ENCODE results near the gene TMEM87A.
A peak's percentile ranks its signal among the peaks of the same experiment; 100 is the strongest.
"Not testable (repeated sequence)": the region's sequence is repeated elsewhere in the genome, so short reads cannot be mapped to it uniquely, and the experiment has no call there.

The TMEM87A gene

DNA sequence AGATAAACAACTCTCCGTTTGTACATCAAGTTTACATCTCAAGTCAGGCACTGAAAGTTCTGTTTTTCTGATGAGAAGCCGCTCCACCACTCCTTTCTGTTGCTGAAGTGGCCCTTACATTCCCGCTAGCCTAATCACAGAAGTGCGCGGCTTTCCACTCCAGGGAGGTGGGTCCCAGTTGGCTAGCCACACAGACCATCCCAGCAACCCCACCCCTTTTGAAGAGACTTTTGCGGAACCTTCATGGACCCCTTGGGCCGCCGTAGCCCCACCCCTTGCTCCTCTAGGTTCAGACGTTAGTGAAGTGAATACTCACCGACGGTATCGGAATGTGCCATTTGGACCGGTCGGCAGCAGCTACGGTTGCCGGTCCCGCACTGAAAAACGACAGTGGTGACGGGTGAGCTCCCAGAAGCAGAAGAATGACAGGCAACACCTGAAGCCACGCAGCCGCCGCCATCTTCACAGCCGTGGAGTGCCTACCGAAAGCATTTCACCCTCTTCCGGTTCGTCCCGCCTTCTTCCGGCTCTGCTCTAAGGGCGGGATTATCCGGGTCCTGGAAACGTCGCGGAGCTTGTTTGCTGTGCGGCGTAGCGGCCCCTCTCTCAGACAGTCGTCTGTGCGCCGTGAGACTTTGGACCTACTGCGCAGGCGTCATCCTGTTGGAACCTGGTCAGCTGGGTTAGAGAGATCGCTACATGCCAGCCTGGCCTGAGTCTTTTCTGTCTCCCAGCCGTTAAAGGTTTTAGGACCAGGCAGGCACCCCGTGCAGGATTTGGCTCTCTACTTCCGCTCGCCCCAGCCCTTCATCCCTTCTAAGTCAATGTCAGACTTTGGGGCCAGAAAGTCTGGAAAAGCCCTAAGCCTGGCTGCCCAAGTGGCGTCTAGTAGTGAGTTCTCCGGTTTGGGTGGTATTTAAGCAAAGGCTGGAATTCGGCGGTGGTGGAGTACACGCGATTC lies at the start of gene TMEM87A, which contains the start of gene GANC:
Gene TMEM87A (minus strand): TSS at position 495 of the 961 bp plus-strand sequence. CDS start 35 bp downstream, at position 460.
Gene GANC (plus strand): TSS at position 263 of the 961 bp plus-strand sequence. CDS start 1,281 bp downstream, outside the sequence.
- peak; percentile 74 to 100 (median 97) for DNase-seq

GRCh38 chr15:42319206-42319605 lies 46.0 kb upstream of the TMEM87A start:
- DNase-seq: no peak

DNA sequence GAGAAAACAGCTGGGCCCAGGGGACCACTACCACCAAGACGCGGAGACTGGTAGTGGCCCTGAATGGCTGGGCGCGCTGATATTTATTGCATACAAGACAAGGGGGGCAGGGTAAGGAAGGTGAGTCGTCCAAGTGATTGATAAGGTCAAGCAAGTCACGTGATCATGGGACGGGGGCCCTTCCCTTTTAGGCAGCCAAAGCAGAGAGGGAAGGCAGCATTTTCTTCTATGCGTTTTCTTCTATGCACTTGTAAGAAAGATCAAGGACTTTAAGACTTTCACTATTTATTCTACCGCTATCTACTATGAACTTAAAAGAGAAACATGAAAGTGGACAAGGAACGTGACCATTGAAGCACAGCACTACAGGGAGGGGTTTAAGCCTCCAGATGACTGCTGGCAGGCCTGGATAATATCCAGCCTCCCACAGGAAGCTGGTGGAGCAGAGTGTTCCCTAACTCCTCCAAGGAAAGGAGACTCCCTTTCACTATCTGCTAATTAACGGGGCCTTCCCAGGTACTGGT lies 43.1 kb upstream of the TMEM87A start:
- not testable (repeated sequence) for DNase-seq

GRCh38 chr15:42315521-42315920 lies 42.3 kb upstream of the TMEM87A start:
- DNase-seq: no peak

- no peak for DNase-seq
Observed at GRCh38 chr15:42314818-42315217, 41.6 kb upstream of the TMEM87A start.

DNA sequence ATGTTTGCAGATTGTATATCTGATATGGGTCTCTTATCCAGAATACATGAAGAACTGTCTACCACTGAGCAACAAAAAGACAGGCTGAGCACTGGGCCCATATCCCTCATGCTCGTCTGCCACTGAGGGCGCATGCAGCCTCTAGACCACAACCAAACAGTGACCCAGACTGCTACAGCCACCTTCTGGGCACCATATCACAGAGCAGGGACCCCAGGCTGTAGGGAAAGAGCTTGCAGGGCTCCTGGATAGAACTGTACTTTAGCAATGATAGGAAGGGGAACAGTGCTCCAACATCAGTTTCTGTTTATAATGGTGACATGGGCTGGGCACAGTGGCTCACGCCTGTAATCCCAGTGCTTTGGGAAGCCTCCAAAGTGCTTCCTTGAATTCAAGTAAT lies 40.2 kb upstream of the TMEM87A start:
- no peak for DNase-seq

- no peak for DNase-seq
Observed at GRCh38 chr15:42306681-42307080, 33.4 kb upstream of the TMEM87A start.

DNA sequence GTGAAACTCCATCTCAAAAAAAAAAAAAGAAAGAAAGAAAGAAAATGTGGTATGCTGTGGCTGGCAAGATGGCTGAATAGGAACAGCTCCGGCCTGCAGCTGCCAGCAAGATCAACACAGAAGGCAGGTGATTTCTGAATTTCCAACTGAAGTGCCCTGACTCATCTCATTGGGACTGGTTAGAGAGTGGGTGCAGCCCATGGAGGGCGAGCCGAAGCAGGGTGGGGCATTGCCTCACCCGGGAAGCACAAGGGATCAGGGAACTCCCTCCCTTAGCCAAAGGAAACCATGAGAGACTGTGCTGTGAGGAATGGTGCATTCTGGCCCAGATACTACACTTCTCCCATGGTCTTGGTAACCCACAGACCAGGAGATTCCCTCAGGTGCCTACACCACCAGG lies 27.8 kb upstream of the TMEM87A start:
- DNase-seq: not testable (repeated sequence)

DNA sequence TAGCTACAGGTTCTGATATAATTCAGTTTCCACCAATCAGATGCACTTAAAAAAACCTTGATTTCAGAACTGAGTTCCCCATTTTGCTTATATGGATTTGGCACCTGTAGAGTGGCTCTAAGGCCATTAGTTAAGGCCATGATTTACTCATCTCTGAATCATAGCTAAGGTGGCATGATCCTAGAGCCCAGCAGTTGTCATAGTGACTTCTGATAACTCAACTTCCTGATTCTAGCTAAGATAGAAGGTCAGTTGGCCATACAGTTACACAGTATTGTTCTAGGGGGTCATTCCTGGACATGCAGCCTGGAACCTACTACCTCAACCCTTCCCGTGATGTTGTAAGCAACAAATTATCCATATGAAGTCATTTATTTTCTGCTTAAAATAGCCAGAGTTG lies 15.9 kb upstream of the TMEM87A start:
- no peak for DNase-seq

DNA sequence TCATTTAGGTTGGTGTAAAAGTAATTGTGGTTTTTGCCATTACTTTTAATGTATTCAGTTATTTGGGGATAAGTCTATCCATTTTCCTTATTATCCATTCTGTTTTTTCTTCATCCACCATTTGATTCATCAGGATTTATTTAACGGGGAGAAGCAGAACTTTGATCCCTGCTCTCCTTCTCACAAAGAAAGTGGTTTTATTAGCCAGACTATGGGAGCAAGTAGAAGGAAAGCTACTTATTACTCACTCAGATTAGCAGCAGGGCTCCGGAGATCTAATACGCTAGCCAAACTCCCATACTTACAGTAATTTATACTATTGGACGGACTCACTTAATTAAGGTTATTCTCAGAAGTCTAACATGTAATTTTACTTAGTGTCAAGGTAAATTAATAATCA lies 14.7 kb upstream of the TMEM87A start:
- DNase-seq: no peak

- no peak for DNase-seq
Observed at GRCh38 chr15:42286445-42287029, 13.3 kb upstream of the TMEM87A start.

DNA sequence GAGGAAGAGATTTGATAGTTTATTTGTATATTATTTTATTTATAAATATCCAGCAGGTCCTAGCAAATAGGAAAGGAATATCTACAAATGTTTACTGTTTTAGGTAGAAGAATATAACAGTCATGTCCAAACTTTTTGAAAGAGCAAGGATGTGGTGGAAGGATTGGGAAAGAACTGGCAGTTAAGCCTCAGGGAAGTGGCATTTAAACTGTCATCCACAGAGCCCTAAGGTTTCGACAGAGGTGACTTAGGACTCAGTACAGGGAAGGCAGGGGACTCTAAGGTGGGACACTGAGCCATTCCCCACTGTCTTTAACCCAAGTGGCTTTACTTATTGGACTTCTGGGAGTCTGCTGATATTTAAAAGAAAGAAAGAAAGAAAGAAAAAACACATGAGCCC lies 11.8 kb upstream of the TMEM87A start:
- DNase-seq: no peak

GRCh38 chr15:42284551-42284950 lies 11.3 kb upstream of the TMEM87A start:
- no peak for DNase-seq

DNA sequence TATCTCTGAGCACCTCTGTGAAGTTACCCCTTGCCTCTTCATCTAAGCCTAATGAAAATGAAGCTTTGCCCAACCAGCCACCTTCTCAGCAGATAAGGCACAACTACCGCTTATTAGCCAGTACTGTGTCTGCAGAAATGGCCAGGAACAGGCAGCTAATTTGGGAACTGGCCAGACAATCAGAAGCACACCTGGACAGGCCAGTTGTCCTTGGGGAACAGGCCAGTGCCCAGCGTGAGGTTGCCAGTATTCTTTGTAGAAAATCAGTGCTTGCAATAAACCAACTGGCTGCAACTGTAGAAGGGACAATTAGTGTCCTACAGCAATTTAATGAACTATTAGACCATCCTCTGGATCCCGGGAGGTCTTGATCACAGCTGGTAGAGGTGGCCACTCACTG lies 10.4 kb upstream of the TMEM87A start:
- DNase-seq: no peak

- DNase-seq: no peak
Observed at GRCh38 chr15:42282926-42283325, 9.7 kb upstream of the TMEM87A start.

- no peak for DNase-seq
Observed at GRCh38 chr15:42282344-42282743, 9.1 kb upstream of the TMEM87A start.

DNA sequence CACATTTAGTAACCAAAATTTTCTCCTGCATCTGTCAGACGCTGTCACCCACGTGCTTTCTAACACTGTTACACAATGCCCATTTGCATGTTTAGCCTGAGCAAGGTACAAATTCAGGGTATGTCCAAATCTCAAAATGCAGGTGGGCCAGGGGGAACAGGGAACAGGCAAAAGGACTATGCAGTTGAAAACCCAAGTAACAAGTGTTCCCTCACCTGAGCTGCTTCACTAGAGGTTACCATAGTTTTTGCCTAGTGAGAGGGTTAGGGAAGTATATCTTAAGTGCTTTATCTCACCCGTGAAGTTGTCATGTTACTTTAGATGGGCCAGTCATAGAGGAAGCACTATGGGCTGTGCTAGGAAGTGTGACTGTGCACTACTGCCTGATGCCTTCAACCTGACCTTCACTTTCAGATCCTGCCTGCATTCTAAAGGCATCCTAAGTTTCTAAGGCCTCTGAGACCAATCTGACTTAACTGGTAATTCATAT lies 6.0 kb upstream of the TMEM87A start:
- DNase-seq: no peak

GRCh38 chr15:42276762-42277161 lies 3.5 kb upstream of the TMEM87A start:
- DNase-seq: no peak

GRCh38 chr15:42275780-42276391 lies 2.7 kb upstream of the TMEM87A start:
- DNase-seq: peak in 3 of 51 donors; percentile 10 to 65 (median 26)

DNA sequence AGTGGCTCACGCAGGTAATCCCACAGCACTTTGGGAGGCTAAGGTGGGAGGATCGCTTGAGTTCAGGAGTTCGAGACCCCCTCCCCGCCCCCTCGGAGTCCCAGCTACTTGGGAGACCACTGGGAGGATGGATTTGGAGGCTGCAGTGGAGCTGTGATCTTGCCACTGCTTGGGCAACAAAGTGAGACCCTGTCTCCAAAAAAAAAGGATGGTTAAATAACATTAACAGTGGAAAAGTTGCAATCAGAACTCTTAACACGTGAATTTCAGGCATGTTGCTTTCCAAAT lies 1.4 kb upstream of the TMEM87A start:
- DNase-seq: peak in 3 of 51 donors; percentile 2 to 7 (median 2)

DNA sequence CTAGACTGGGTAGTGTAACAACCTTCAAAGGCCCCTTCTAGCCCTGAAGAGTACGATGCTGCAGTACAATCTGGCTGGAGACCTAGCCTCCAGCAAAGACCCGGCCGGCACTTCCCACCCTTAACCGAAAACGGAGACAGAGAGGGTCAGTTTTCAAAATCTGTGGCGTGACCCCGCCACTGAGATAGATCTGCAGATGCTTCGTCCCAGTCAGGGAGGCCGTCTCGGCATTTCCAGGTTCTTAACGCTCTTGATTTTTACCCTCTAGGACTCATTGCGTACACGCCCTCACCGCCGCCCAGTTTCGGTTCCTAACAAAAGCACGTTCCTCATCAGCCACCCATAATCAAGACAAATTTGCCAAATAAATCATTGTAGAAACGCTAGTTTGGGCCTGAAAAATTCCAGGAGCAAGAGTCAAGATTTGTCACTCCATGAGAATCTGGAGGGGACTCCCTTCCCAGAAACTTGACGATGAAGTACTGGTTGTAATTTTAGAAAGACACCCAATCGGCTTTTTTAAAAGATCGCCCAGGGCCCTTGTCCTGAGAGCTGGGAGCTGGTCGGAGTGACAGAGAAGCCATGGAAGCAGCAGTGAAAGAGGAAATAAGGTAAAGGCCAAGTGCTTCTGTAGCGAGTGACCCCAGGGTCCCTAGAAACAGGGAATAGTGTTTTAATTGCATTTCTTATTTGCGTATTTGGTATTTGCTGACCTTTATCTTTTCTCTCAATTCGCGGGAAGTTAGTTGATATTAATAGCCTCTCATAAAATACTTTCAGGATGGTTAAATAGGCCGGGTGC lies 868 bp upstream of the TMEM87A start:
- peak in 35 of 51 donors; percentile 19 to 88 (median 48) for DNase-seq
